Purkinje cell (primary cell): ENCODE measurements around the gene NPIPB8. TPM values are rescaled to one million over a fixed set of nuclear protein-coding genes. Genes with fewer than 3 reads are reported as not detected.

Experiments
- polyA plus RNA-seq: library from polyadenylated mRNA; unstranded; fragments of >200 nt; fragmentation: Nextera tagmentation; gene quantifications from 2 replicates; pipeline ENCODE4 v1.2.1, GENCODE V29; 2014

The NPIPB8 gene
- polyA plus RNA-seq: not detected in 2 replicates

DNA sequence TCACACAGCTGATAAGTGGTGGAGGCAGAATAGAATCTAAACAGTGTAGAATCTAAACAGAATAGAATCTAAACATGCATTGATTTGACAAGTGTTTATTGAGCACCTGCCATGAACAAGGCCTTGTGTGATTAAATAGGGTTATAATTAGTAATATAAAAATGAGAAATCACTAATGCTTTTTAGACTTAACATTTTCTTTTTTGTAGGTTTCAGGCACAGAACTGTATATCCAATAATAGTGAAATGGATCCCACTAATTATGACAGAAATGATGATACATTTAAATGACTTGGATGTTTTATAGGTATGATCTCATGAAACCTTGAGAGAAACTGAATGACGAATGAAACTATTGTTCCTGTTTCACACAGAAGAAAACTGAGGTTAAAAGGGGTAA lies at the start of gene NPIPB8:
Gene NPIPB8 (plus strand): TSS at position 301 of the 400 bp plus-strand sequence. CDS start 296 bp downstream, outside the sequence.

GRCh38 chr16:28596840-28597691 lies 40.8 kb upstream of the NPIPB8 start, which contains the start of gene SULT1A2:
Gene SULT1A2, minus strand, starts transcription at chr16:28597050. Its CDS starts 1,120 bp downstream, at chr16:28595930.

GRCh38 chr16:28609631-28610594 lies 28.0 kb upstream of the NPIPB8 start, which contains the start of gene SULT1A1:
Gene SULT1A1, minus strand, starts transcription at chr16:28610044. Its CDS starts 1,189 bp downstream, at chr16:28608855.

Other genes with a start within 250 kb of the NPIPB8 start
- gene EIF3CL, start 234.2 kb upstream of the NPIPB8 start, polyA plus RNA-seq: 9.7 TPM in 1 of 2 replicates, not detected in the other
- gene NPIPB7, start 165.7 kb upstream of the NPIPB8 start, polyA plus RNA-seq: not detected in 2 replicates
- gene CLN3, start 146.0 kb upstream of the NPIPB8 start, polyA plus RNA-seq: 3.8 and 12.8 TPM in 2 replicates
- not detected in 2 replicates for gene APOBR, start 143.4 kb upstream of the NPIPB8 start, polyA plus RNA-seq
- gene IL27, start 131.2 kb upstream of the NPIPB8 start, polyA plus RNA-seq: not detected in 2 replicates
- 3.3 and 5.8 TPM in 2 replicates for gene NUPR1, start 99.1 kb upstream of the NPIPB8 start, polyA plus RNA-seq
- 10.6 and 14.6 TPM in 2 replicates for gene SGF29, start 84.1 kb upstream of the NPIPB8 start, polyA plus RNA-seq
- 0.59 and 1.7 TPM in 2 replicates for gene SULT1A2, start 41.0 kb upstream of the NPIPB8 start, polyA plus RNA-seq
- gene SULT1A1, start 28.0 kb upstream of the NPIPB8 start, polyA plus RNA-seq: 35.1 and 39.9 TPM in 2 replicates
- 255 and 303 TPM in 2 replicates for gene EIF3C, start 73.4 kb downstream of the NPIPB8 start, polyA plus RNA-seq
- 1.6 TPM in 1 of 2 replicates, not detected in the other for gene NPIPB9, start 113.7 kb downstream of the NPIPB8 start, polyA plus RNA-seq
- 7.1 and 12.1 TPM in 2 replicates for gene ATXN2L, start 184.9 kb downstream of the NPIPB8 start, polyA plus RNA-seq
- gene TUFM, start 208.3 kb downstream of the NPIPB8 start, polyA plus RNA-seq: 84.1 and 84.6 TPM in 2 replicates
- 3.7 and 4.5 TPM in 2 replicates for gene SH2B1, start 225.8 kb downstream of the NPIPB8 start, polyA plus RNA-seq
- 0.52 TPM in 1 of 2 replicates, not detected in the other for gene ATP2A1, start 240.4 kb downstream of the NPIPB8 start, polyA plus RNA-seq